GM06990 (cell line): ENCODE data around the gene ARID1B.

Experiments
- DNase-seq: peaks from one replicate; pipeline ENCODE4 v3.0.0-alpha.2; 2011; ENCODE audit not compliant: insufficient read length; ENCODE audit errors: extremely low read depth
- H3K27me3 ChIP-seq: replicated peaks from 2 replicates; pipeline ENCODE4 v1.6.0; 2011; ENCODE audit warnings: low read length; ENCODE audit not compliant: control insufficient read depth, insufficient read depth
- H3K36me3 ChIP-seq: 2 replicates; pipeline ENCODE4 v1.5.1; 2011; ENCODE audit warnings: low read length; ENCODE audit not compliant: control insufficient read depth, insufficient read depth
- H3K4me3 ChIP-seq: replicated peaks from 2 replicates; pipeline ENCODE4 v1.5.1; 2011; ENCODE audit warnings: low read depth, mild to moderate bottlenecking, control low read depth, low read length
- TF ChIP-seq, protein P1 (sequence below): IDR thresholded peaks from 2 replicates; pipeline ENCODE4 v1.5.1; 2011; ENCODE audit warnings: low read length, control low read depth, mild to moderate bottlenecking, inconsistent platforms; ENCODE audit not compliant: insufficient read depth, poor library complexity, severe bottlenecking

ARID1B gene

DNA sequence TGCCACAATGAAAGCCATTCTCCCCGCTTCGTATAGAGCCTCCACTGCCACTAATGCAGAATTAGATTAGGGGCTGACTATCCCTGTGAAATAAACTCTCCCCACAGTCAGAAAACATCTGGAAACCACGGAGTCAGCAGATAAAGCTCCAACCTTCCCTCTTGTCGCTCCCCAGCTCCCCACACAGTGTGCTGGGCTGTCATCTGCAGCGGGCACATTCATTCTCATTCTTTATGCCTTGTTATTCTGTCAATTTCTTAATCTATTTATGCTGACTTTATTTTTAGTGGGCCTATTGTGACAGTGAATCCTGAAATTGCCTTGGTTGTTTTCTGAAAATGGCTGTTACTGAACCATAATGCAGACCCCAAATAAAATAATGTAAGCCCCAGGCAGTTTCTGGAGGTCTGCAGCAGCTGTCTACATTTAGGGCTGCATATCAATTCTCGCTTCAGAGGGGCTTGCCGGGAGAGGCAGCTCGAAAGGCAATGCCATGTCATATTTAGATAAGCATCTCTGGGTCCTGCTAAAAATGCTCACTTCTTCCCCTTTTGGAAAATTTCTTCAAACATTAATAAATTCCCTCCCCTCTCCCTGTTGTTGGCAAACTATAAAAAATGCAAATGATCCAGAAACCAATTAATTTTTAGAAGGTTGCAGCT lies 474.5 kb downstream of the ARID1B start:
- no peaks in the 10 kb centered on the region for H3K36me3 ChIP-seq
- TF ChIP-seq, protein P1, sequence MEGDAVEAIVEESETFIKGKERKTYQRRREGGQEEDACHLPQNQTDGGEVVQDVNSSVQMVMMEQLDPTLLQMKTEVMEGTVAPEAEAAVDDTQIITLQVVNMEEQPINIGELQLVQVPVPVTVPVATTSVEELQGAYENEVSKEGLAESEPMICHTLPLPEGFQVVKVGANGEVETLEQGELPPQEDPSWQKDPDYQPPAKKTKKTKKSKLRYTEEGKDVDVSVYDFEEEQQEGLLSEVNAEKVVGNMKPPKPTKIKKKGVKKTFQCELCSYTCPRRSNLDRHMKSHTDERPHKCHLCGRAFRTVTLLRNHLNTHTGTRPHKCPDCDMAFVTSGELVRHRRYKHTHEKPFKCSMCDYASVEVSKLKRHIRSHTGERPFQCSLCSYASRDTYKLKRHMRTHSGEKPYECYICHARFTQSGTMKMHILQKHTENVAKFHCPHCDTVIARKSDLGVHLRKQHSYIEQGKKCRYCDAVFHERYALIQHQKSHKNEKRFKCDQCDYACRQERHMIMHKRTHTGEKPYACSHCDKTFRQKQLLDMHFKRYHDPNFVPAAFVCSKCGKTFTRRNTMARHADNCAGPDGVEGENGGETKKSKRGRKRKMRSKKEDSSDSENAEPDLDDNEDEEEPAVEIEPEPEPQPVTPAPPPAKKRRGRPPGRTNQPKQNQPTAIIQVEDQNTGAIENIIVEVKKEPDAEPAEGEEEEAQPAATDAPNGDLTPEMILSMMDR: no peak
- DNase-seq: no peak
- H3K4me3 ChIP-seq: no peak overlapping the region
- H3K27me3 ChIP-seq: no peaks in the 10 kb centered on the region

DNA sequence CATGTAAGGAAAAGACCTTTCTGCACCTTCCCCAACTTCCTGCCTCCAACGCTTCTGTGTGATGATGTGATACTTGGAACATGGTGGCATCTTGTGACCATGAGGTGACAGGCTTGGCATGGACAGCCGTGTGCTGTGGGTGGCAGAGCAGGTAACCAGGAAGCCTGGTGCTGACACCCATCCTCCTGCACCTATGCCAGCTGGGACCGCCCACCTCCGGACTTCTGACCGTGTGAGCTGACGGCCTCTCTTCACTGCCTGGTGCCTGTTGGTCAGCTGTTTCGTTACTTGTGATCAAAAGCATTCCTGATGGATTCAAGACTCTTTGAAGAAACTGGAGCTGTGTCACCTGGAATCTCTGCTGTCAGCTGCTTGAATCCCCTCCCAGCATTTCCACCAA lies 475.8 kb downstream of the ARID1B start:
- no peak for DNase-seq
- no peaks in the 10 kb centered on the region for H3K36me3 ChIP-seq

DNA sequence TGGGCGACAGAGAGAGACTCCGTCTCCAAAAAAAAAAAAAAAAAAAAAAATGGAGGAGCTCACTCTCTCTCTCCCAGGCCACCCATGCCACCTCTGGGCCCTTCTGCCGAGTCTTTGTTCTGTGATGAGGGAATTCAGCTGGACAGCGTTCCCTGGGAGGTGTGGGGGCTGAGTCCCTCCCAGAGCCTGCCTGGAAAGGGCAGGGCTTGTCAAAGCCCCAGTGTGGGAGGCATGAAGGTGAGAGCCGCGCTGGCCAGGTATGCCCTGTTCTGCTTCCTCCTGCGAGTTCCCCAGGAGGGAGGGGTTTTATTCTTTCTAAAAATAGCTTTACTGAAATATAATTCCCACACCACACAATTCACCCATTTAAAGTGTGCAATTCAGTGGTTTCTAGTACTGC lies 476.5 kb downstream of the ARID1B start:
- H3K36me3 ChIP-seq: no peaks in the 10 kb centered on the region
- no peak for DNase-seq
- TF ChIP-seq, protein P1: no peak
- no peaks in the 10 kb centered on the region; the same call in 1 of the 2 replicates for H3K27me3 ChIP-seq
- no peak overlapping the region for H3K4me3 ChIP-seq

More for the DNA sequence above, 475.8 kb downstream of the ARID1B start:
- Histone ChIP-seq H3K4me3 (no peak overlapping the region), H3K27me3 (no peaks in the 10 kb centered on the region; the same call in 1 of the 2 replicates)
- TF ChIP-seq, protein P1: no peak

DNA sequence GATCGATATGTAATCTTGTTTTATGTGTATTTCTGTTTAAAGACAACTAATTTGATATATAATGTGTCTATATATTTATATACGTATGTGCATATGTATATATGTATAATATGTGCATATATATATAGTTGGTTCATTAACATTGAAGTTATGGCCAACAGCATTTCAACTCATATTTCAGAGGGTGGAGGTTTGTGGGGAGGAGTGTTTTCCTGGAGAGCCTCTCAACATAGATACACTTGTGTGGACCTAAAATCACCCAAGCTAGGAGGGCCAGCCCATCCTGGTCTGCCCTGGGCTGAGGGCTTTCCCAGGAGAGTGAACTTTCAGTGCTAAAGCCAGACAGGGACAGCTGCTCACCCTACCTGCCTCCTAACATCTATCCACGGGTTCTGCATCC lies 477.4 kb downstream of the ARID1B start:
- no peak overlapping the region for H3K4me3 ChIP-seq
- H3K27me3 ChIP-seq: no peaks in the 10 kb centered on the region; the same call in 1 of the 2 replicates
- TF ChIP-seq, protein P1: no peak
- DNase-seq: no peak
- no peaks in the 10 kb centered on the region for H3K36me3 ChIP-seq

DNA sequence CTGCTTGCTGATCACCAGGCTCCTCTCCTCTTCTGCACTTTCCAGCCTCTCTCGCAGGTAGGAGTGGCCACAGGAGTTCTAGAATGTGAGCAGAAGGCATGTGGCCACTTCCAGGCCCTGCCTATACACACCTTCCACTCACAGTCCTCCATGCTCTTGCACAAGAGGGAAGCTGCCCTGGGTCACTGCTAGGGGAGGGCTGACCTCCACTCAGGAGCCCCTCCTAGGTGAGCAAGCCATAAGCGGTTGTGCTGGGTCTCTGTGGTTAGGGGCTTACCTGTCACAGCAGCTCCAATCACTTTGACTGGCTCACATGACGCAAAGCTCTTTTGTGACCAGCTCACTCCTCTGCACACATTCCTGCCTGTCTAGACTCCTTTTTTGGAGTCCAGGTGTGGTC lies 477.9 kb downstream of the ARID1B start:
- TF ChIP-seq, protein P1: no peak
- H3K4me3 ChIP-seq: no peak overlapping the region
- no peak for DNase-seq
- H3K36me3 ChIP-seq: no peaks in the 10 kb centered on the region
- H3K27me3 ChIP-seq: no peaks in the 10 kb centered on the region; the same call in 1 of the 2 replicates
